Measurements from ENCODE around the gene R3HDML. TPM values are rescaled to one million over a fixed set of nuclear protein-coding genes. Genes with fewer than 3 reads are reported as not detected.

The R3HDML gene
- total and polyA plus RNA-seq, 9 of the 15 experiments (the other 6 are each of a cell fraction or from before 2014, with no cell fraction given), result not detected

DNA sequence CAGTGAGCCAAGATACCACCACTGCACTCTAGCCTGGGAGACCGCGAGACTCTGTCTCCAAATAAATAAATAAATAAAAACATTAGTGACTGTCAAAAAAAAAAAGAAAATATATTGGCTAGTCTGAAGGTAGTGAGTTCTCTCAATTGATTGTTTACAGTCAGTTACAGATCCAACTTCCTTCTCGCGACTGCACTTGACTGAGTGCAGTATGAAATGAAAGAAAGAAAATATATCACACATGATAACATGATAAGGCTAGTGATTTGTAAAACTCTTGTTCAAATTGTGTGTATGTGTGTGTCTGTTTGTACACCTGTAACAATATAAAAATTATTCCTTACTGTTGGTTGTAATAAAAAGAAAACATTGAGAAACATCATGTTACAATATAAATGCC is 7.9 kb downstream of the R3HDML start:
- no peak for DNase-seq (ENCODE audit: extremely low read depth in 1 of 4, low spot score in 3 of 4)
- Histone ChIP-seq H3K9me3 (replicated peaks; ENCODE audit: control insufficient read depth, insufficient read depth, low read depth, low read length) (no peaks in the 10 kb centered on the region), H3K27ac (ENCODE audit: extremely low read depth, low read depth, low read length) (no peak overlapping the region), H3K4me2 (ENCODE audit: insufficient read depth, low read length) (no peak overlapping the region), H3K4me1 (replicated peaks in 1 of 2; ENCODE audit: control insufficient read depth in 2 of 2, insufficient read depth in 2 of 2, low read length in 2 of 2) (no peaks in the 10 kb centered on the region), H2AFZ (ENCODE audit: low read depth, low read length) (no peak overlapping the region), H4K20me1 (replicated peaks; ENCODE audit: control insufficient read depth, insufficient read depth, low read length) (no peaks in the 10 kb centered on the region), H3K79me2 (ENCODE audit: control insufficient read depth, insufficient read depth, low read length) (no peaks in the 10 kb centered on the region), H3K4me3 (no peak overlapping the region), H3K27me3 (ENCODE audit: control insufficient read depth in 2 of 2, insufficient read depth in 2 of 2, low read length in 2 of 2) (peaks cover 15 to 39% of the 10 kb centered on the region in 2 experiments), H3K9me1 (ENCODE audit: control insufficient read depth, insufficient read depth, low read length) (peaks cover 2% of the 10 kb centered on the region), H3K36me3 (ENCODE audit: control insufficient read depth, insufficient read depth, low read length) (no peaks in the 10 kb centered on the region), H3K9ac (ENCODE audit: insufficient read depth in 1 of 2, low read depth in 2 of 2, low read length in 2 of 2) (no peak overlapping the region)
- CTCF ChIA-PET (ENCODE audit: low intra/inter-chr PET ratio), result no interaction called here
- WGBS (ENCODE audit: insufficient coverage, low coverage, missing lambda C conversion rate), result 12% methylated on average over 4 of the region's 4 CpGs
- TF ChIP-seq DACH1 (IDR thresholded peaks at IDR 0.05; ENCODE audit: partially characterized antibody) (no peak), ZNF146 (CRISPR knock-in tag; IDR thresholded peaks at IDR 0.05; ENCODE audit: unreplicated experiment) (no peak), PRPF4 (IDR thresholded peaks at IDR 0.05; ENCODE audit: insufficient read depth, low read depth, low read length, poor library complexity, severe bottlenecking) (no peak), KLF6 (CRISPR knock-in tag; IDR thresholded peaks at IDR 0.05; ENCODE audit: borderline replicate concordance) (no peak), FOXJ2 (tag; IDR thresholded peaks at IDR 0.05) (no peak), ZNF175 (CRISPR knock-in tag; IDR thresholded peaks at IDR 0.05; ENCODE audit: low read depth) (no peak)
- TF ChIP-seq, protein P1, sequence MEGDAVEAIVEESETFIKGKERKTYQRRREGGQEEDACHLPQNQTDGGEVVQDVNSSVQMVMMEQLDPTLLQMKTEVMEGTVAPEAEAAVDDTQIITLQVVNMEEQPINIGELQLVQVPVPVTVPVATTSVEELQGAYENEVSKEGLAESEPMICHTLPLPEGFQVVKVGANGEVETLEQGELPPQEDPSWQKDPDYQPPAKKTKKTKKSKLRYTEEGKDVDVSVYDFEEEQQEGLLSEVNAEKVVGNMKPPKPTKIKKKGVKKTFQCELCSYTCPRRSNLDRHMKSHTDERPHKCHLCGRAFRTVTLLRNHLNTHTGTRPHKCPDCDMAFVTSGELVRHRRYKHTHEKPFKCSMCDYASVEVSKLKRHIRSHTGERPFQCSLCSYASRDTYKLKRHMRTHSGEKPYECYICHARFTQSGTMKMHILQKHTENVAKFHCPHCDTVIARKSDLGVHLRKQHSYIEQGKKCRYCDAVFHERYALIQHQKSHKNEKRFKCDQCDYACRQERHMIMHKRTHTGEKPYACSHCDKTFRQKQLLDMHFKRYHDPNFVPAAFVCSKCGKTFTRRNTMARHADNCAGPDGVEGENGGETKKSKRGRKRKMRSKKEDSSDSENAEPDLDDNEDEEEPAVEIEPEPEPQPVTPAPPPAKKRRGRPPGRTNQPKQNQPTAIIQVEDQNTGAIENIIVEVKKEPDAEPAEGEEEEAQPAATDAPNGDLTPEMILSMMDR (IDR thresholded peaks at IDR 0.05 in 2 of 3, conservative IDR thresholded peaks at IDR 0.05 in 1 of 3; ENCODE audit: insufficient read depth in 2 of 3, low read depth in 1 of 3, low read length in 3 of 3), result no peak
- TF ChIP-seq, protein P2, sequence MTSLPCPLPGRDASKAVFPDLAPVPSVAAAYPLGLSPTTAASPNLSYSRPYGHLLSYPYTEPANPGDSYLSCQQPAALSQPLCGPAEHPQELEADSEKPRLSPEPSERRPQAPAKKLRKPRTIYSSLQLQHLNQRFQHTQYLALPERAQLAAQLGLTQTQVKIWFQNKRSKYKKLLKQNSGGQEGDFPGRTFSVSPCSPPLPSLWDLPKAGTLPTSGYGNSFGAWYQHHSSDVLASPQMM (CRISPR knock-in tag; IDR thresholded peaks at IDR 0.05), result no peak
- no TSS peak for BruUV-seq (replicated peaks)
- intact Hi-C loops (cut with micrococcal nuclease), result no loop called here
- POLR2A ChIA-PET, result no interaction called here
- in situ Hi-C loops (cut with MboI), result no loop called here
- no peak for ATAC-seq
- no peak for FAIRE-seq

Measured in K562 (cell line).